HepG2 (cell line): ENCODE data around the gene LTA. TPM values are rescaled to one million over a fixed set of nuclear protein-coding genes. Genes with fewer than 3 reads are reported as not detected.
A peak's percentile ranks its signal among the peaks of the same experiment; 100 is the strongest.

Experiments used
- ARNTL ChIP-seq: sonication (generic); formaldehyde crosslinking; IDR thresholded peaks from 2 replicates; pipeline ENCODE4 v1.4.0; 2020; ENCODE audit warnings: mild to moderate bottlenecking, missing genetic modification reagents
- ATF2 ChIP-seq: sonication (generic); formaldehyde crosslinking; IDR thresholded peaks from 2 replicates; pipeline ENCODE4 v1.4.0; 2020; ENCODE audit warnings: missing genetic modification reagents
- BORCS8-MEF2B ChIP-seq: sonication (generic); formaldehyde crosslinking; IDR thresholded peaks from 2 replicates; pipeline ENCODE4 v1.8.0; 2022; ENCODE audit warnings: mild to moderate bottlenecking, missing genetic modification reagents
- DBP ChIP-seq: sonication (generic); formaldehyde crosslinking; IDR thresholded peaks from 2 replicates; pipeline ENCODE4 v1.4.0; 2020; ENCODE audit warnings: missing genetic modification reagents; ENCODE audit errors: not compliant biosample characterization
- FOXC1 ChIP-seq: sonication (generic); formaldehyde crosslinking; IDR thresholded peaks from 2 replicates; pipeline ENCODE4 v1.8.0; 2022; ENCODE audit warnings: mild to moderate bottlenecking, missing genetic modification reagents, borderline replicate concordance
- HCFC1 ChIP-seq: fragments of 150-350 bp; IDR thresholded peaks from 2 replicates; pipeline ENCODE4 v1.6.1; 2014; ENCODE audit warnings: low read depth, low read length
- HINFP ChIP-seq: sonication (generic); formaldehyde crosslinking; IDR thresholded peaks from 2 replicates; pipeline ENCODE4 v1.4.0; 2020; ENCODE audit warnings: low read depth, mild to moderate bottlenecking, missing genetic modification reagents
- MEIS1 ChIP-seq: sonication (generic); formaldehyde crosslinking; IDR thresholded peaks from 2 replicates; pipeline ENCODE4 v1.9.0; 2021; ENCODE audit warnings: mild to moderate bottlenecking, missing genetic modification reagents, moderate library complexity, borderline replicate concordance
- MTA3 ChIP-seq: sonication (generic); formaldehyde crosslinking; IDR thresholded peaks from 2 replicates; pipeline ENCODE4 v1.4.0; 2020; ENCODE audit warnings: missing genetic modification reagents
- NCOR1 ChIP-seq: fragments of 200-600 bp; sonication (generic); IDR thresholded peaks from 2 replicates; pipeline ENCODE4 v1.7.0; 2017; ENCODE audit warnings: antibody characterized with exemption, low read length, borderline replicate concordance
- TBL1XR1 ChIP-seq: fragments of 150-350 bp; IDR thresholded peaks from 2 replicates; pipeline ENCODE4 v1.6.1; 2014; ENCODE audit warnings: borderline replicate concordance, low read length; ENCODE audit not compliant: partially characterized antibody
- TBP ChIP-seq: sonication (generic); formaldehyde crosslinking; IDR thresholded peaks from 2 replicates; pipeline ENCODE4 v1.5.0; 2020; ENCODE audit warnings: missing genetic modification reagents
- WIZ ChIP-seq: sonication (generic); formaldehyde crosslinking; IDR thresholded peaks from 2 replicates; pipeline ENCODE4 v1.5.1; 2020; ENCODE audit warnings: mild to moderate bottlenecking, missing genetic modification reagents
- ZBTB34 ChIP-seq: sonication (generic); formaldehyde crosslinking; IDR thresholded peaks from 2 replicates; pipeline ENCODE4 v1.8.0; 2022; ENCODE audit warnings: mild to moderate bottlenecking, missing genetic modification reagents
- ZBTB39 ChIP-seq: sonication (generic); formaldehyde crosslinking; IDR thresholded peaks from 2 replicates; pipeline ENCODE4 v1.5.0; 2020; ENCODE audit warnings: missing genetic modification reagents
- ZKSCAN1 ChIP-seq: fragments of 150-350 bp; IDR thresholded peaks from 2 replicates; pipeline ENCODE4 v1.6.1; 2014; ENCODE audit warnings: low read length
- ZNF639 ChIP-seq: conservative IDR thresholded peaks from 2 replicates; pipeline ENCODE4 v1.6.1; 2018; ENCODE audit warnings: missing genetic modification reagents
- ZNF761 ChIP-seq: sonication (generic); formaldehyde crosslinking; conservative IDR thresholded peaks from 2 replicates; pipeline ENCODE4 v1.4.0; 2020; ENCODE audit warnings: mild to moderate bottlenecking, missing genetic modification reagents
- ZNF850 ChIP-seq: sonication (generic); formaldehyde crosslinking; conservative IDR thresholded peaks from 2 replicates; pipeline ENCODE4 v1.9.0; 2021; ENCODE audit warnings: mild to moderate bottlenecking, missing genetic modification reagents
- ZSCAN12 ChIP-seq: sonication (generic); formaldehyde crosslinking; IDR thresholded peaks from 2 replicates; pipeline ENCODE4 v1.9.0; 2021; ENCODE audit warnings: mild to moderate bottlenecking, missing genetic modification reagents
- polyA plus RNA-seq, 8 experiments: library from polyadenylated mRNA; depleted of rRNA in 3 of 8; stranded (reverse) in 7 of 8; unstranded in 1 of 8; fragments of >200 nt; fragmentation: Illumina TruSeq in 4 of 8; extraction: Trizol in 4 of 8; gene quantifications; 2 replicates each; pipeline versions ENCODE4 v1.2.1 to v1.2.3, GENCODE V29; 2011 to 2016; ENCODE audit warnings: low read depth in 4 of 8, missing spikeins in 1 of 8, mixed read lengths in 1 of 8; ENCODE audit not compliant: insufficient read depth in 1 of 8
- total RNA-seq, 5 experiments: library from RNA; depleted of rRNA; stranded (reverse); fragments of >200 nt; fragmentation: Illumina TruSeq; extraction: Trizol; gene quantifications; 2 replicates each; pipeline ENCODE4 v1.2.3, GENCODE V29; 2016; ENCODE audit warnings: low read depth in 1 of 5

Gene LTA
- total and polyA plus RNA-seq, 2 of the 13 experiments (the other 11 are each of a cell fraction or from before 2014, with no cell fraction given) = 0.09 TPM; not detected in 1

GRCh38 chr6:31546339-31546957 is 25.6 kb upstream of the LTA start, which contains the start of gene ATP6V1G2 (continued):
- TF ChIP-seq HINFP (no peak), TBP (CRISPR knock-in tag) (no peak), MTA3 (CRISPR knock-in tag) (no peak), NCOR1 (no peak), ARNTL (no peak), MEIS1 (CRISPR knock-in tag) (no peak), ZSCAN12 (no peak), HCFC1 (peak; percentile 34), ZKSCAN1 (no peak), WIZ (CRISPR knock-in tag) (no peak), DBP (CRISPR knock-in tag) (no peak), ZNF850 (CRISPR knock-in tag) (no peak), ZBTB39 (CRISPR knock-in tag) (peak; percentile 75; the same call in 1 of the 2 replicates), ATF2 (peak; percentile 41; the same call in 1 of the 2 replicates), BORCS8-MEF2B (peak; percentile 72; the same call in 1 of the 2 replicates), ZNF761 (CRISPR knock-in tag) (no peak), ZNF639 (no peak), ZBTB34 (CRISPR knock-in tag) (no peak), FOXC1 (peak; percentile 79; the same call in 1 of the 2 replicates), TBL1XR1 (peak; percentile 39)
